Measurements from ENCODE around the gene SMIM14.
A peak's percentile ranks its signal among the peaks of the same experiment; 100 is the strongest.
"Not testable (repeated sequence)": the region's sequence is repeated elsewhere in the genome, so short reads cannot be mapped to it uniquely, and the experiment has no call there.

The SMIM14 gene

DNA sequence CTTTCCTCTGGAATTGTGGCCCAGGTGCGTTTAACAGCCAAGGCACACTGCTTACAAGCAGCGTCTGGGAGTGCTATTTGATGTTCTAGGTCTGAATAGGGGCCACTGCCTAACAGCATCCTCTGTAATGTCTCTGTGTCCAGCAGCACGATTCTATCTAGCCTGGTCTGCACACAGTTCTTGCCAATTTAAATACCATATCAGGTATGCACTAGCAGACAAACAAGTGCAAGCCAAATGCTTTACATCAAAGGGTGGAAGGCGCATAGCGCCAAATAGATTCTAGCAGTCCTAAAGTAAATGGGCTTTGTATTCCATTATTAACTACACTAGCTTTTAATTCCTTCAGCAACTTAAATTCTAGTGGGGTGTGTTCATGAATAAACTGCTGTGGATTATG is 95.6 kb downstream of the SMIM14 start:
- H3K36me3 Mint-ChIP-seq = no peaks in the 10 kb centered on the region
- H3K27ac Mint-ChIP-seq = no peak overlapping the region
- no peaks in the 10 kb centered on the region for H3K27me3 Mint-ChIP-seq
- H3K4me3 Mint-ChIP-seq = no peak overlapping the region
- H3K4me1 Mint-ChIP-seq (ENCODE audit: low read depth) = no peaks in the 10 kb centered on the region
- H3K9me3 Mint-ChIP-seq (ENCODE audit: low read depth) = no peaks in the 10 kb centered on the region

DNA sequence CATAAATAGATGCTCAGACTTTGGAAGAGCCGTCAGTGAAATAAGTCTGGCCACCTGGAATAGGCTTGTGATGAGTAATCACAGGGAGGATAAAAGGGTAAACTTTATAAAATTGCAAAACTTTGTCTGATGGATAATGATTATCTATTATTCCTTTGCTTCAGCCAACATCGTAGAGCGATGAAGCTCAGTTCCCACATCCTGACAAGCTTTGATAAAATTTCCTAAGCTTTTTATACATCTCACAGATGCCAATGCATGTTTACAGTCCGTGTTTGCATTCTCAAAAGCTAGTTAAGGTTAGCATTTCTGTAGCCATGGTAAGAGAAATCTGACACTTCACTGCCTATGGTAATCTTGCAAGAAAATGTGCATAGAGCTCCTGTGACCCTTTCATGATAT is 96.1 kb downstream of the SMIM14 start:
- no peaks in the 10 kb centered on the region for H3K36me3 Mint-ChIP-seq
- H3K4me1 Mint-ChIP-seq (ENCODE audit: low read depth) = no peaks in the 10 kb centered on the region
- H3K27ac Mint-ChIP-seq = no peak overlapping the region
- no peaks in the 10 kb centered on the region for H3K9me3 Mint-ChIP-seq (ENCODE audit: low read depth)
- no peak overlapping the region for H3K4me3 Mint-ChIP-seq
- no peaks in the 10 kb centered on the region for H3K27me3 Mint-ChIP-seq

DNA sequence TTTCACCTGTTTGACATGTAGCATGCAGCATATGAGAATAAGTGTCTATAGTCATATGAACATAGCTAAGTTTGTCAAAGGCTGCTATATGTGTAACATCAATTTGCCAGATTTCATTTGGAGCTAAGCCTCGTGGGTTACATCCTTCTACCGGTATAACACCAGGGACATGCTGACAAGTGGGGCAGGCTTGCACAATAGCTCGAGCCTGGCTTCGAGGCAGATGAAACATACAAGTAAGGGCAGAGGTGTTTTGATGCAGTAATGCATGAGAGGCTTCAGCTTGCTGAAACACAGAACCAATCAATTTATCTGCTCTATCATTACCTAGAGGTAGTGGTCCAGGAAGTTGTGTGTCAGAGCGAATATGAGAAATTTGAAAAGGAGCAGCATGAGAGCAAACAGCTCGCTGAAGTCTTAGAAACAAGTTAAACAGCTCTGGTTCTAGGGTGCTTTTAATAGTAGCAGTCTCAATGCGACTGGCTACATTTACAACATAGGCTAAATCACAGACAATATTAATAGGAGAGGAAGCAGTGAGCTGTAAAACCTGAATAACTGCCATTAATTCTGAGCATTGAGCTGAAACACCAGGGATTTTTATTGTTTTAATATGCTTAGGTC is 96.6 kb downstream of the SMIM14 start:
- no peaks in the 10 kb centered on the region for H3K9me3 Mint-ChIP-seq (ENCODE audit: low read depth)
- H3K27ac Mint-ChIP-seq = no peak overlapping the region
- no peaks in the 10 kb centered on the region for H3K36me3 Mint-ChIP-seq
- H3K4me1 Mint-ChIP-seq (ENCODE audit: low read depth) = no peaks in the 10 kb centered on the region
- no peaks in the 10 kb centered on the region for H3K27me3 Mint-ChIP-seq
- H3K4me3 Mint-ChIP-seq = no peak overlapping the region

DNA sequence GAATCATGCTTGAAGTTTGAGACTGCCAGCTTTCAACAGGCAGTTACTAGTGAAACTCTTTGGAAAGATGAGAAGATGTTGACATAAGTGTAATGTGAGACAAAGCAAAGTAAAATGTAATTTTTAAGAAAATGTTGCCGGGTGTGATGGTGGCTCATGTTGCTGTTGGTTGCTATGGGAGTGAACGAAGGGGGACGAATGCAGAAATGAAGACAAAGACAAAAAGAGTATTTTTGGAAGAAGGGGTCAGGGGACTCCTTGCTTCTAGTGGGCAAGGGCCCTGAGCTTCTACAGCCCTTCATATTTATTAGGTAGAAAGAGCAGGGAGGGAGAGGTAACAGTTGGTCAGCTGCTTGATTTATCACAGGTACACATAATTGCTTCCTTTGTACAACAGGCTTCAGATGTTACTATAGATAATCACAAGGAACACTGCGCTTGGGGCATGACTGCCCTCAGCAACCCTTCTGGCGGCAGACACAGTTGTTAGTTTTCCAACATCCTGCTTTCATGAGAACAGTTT is 99.5 kb downstream of the SMIM14 start:
- no peaks in the 10 kb centered on the region for H3K4me1 Mint-ChIP-seq (ENCODE audit: low read depth)
- H3K27me3 Mint-ChIP-seq = no peaks in the 10 kb centered on the region
- H3K27ac Mint-ChIP-seq = no peak overlapping the region
- H3K36me3 Mint-ChIP-seq = no peaks in the 10 kb centered on the region
- H3K9me3 Mint-ChIP-seq (ENCODE audit: low read depth) = no peaks in the 10 kb centered on the region
- H3K4me3 Mint-ChIP-seq = no peak overlapping the region

DNA sequence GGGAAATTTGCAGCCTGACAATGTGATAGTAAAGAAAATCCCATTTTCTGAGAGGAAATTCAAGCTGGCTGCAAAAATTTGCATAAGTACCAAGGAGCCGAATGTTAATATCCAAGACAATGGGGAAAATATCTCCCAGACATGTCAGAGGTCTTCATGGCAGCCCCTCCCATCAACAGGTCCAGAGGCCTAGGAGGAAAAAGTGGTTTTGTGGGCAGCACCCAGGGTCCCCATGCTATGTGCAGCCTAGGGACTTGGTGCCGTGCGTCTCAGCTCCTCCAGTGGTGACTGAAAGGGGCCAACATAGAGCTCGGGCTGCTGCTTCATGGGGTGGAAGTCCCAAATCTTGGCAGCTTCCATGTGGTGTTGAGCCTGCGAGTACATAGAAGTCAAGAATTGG is 105.1 kb downstream of the SMIM14 start:
- H3K4me3 Mint-ChIP-seq = no peak overlapping the region

DNA sequence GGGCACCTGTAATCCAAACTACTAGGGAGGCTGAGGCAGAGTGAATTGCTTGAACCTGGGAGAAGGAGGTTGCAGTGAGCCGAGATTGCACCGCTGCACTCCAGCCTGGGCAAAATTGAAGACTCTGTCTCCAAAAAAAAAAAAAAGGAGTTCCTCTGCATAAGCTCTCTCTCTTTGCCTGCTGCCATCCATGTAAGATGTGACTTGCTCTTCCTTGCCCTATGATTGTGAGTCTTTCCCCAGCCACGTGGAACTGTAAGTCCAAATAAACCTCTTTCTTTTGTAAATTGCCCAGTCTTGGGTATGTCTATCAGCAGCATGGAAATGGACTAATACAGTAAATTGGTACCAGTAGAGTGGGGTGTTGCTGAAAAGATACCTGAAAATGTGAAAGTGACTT is 106.4 kb downstream of the SMIM14 start:
- H3K27ac Mint-ChIP-seq, H3K27me3 Mint-ChIP-seq: not testable (repeated sequence)
- H3K36me3 Mint-ChIP-seq = peaks cover 19% of the 10 kb centered on the region

More for the DNA sequence above, 105.1 kb downstream of the SMIM14 start:
- Mint-ChIP-seq H3K9me3 (ENCODE audit: low read depth) (peaks cover 18% of the 10 kb centered on the region), H3K4me1 (ENCODE audit: low read depth) (peaks cover 1% of the 10 kb centered on the region), H3K27me3 (no peaks in the 10 kb centered on the region), H3K36me3 (peaks cover 19% of the 10 kb centered on the region), H3K27ac (no peak overlapping the region)

DNA sequence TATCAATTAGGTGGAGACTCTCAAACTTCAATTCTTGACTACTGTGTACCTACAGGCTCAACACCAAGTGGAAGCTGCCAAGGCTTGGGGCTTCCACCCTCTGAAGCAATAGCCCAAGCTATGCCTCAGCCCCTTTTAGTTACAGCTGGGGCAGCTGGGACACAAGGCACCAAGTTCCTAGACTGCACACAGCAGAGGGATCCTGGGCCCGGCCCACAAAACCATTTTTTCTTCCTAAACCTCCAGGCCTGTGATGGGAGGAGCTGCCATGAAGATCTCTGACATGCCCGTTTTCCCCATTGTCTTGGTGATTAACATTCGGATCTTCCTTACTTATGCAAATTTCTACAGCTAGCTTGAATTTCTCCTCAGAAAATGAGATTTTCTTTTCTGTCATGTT is 108.0 kb downstream of the SMIM14 start:
- H3K4me3 Mint-ChIP-seq = no peak overlapping the region

More for the DNA sequence above, 106.4 kb downstream of the SMIM14 start:
- H3K9me3 Mint-ChIP-seq (ENCODE audit: low read depth) = peaks cover 18% of the 10 kb centered on the region
- H3K4me1 Mint-ChIP-seq (ENCODE audit: low read depth); H3K4me3 Mint-ChIP-seq: not testable (repeated sequence)

DNA sequence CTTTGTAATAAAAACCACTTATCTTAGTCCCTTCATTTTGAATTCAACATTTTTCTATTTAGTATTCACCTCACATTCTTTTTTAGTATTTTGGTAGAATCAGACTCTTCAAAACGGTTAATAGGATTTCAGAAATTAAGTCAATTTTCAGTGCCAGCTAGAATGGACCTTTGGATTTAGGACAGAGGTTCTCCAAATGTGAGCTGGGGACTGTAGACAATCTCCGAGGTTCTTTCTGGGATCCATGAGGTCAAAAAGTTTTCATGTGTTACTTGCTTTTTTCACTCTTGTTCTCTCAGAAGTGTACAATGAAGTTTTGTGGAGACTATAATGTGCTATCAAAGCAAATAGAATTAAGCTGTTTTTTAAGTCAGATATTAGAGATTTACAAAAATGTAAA is 109.1 kb downstream of the SMIM14 start:
- H3K4me3 Mint-ChIP-seq = peak overlapping the region; percentile 17
- H3K27ac Mint-ChIP-seq = no peak overlapping the region

More for the DNA sequence above, 108.0 kb downstream of the SMIM14 start:
- Mint-ChIP-seq H3K27me3 (no peaks in the 10 kb centered on the region), H3K9me3 (ENCODE audit: low read depth) (peaks cover 18% of the 10 kb centered on the region), H3K36me3 (peaks cover 19% of the 10 kb centered on the region), H3K4me1 (ENCODE audit: low read depth) (peaks cover 17% of the 10 kb centered on the region), H3K27ac (no peak overlapping the region)

DNA sequence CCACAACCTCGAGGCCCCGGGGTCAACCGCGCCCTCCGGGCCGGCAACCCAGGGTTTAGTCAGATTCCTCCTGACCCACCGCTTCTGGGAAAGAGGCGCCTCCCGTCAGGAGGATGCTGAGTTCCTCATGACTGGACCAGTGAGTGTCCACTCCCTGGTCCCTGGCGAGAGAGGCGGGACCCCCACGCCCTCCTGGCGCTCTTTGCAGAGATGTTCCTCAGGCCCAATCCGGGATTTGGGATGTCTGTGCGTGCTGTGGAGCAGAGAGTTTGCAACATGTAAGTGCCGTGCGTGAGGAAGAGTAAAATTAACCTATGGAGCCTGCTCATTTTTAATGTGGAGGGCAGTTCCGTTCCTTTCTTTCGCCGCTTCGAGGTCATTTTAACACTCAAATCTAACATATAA is 110.6 kb downstream of the SMIM14 start:
- H3K27me3 Mint-ChIP-seq = no peaks in the 10 kb centered on the region
- H3K36me3 Mint-ChIP-seq = peaks cover 19% of the 10 kb centered on the region
- peaks cover 19% of the 10 kb centered on the region for H3K4me1 Mint-ChIP-seq (ENCODE audit: low read depth)
- H3K9me3 Mint-ChIP-seq (ENCODE audit: low read depth) = peaks cover 18% of the 10 kb centered on the region
- H3K4me3 Mint-ChIP-seq = peak overlapping the region; percentile 98
- peak overlapping the region; percentile 25 for H3K27ac Mint-ChIP-seq

More for the DNA sequence above, 109.1 kb downstream of the SMIM14 start:
- peaks cover 19% of the 10 kb centered on the region for H3K4me1 Mint-ChIP-seq (ENCODE audit: low read depth)
- H3K27me3 Mint-ChIP-seq = no peaks in the 10 kb centered on the region
- H3K36me3 Mint-ChIP-seq = peaks cover 19% of the 10 kb centered on the region
- H3K9me3 Mint-ChIP-seq (ENCODE audit: low read depth) = peaks cover 18% of the 10 kb centered on the region

DNA sequence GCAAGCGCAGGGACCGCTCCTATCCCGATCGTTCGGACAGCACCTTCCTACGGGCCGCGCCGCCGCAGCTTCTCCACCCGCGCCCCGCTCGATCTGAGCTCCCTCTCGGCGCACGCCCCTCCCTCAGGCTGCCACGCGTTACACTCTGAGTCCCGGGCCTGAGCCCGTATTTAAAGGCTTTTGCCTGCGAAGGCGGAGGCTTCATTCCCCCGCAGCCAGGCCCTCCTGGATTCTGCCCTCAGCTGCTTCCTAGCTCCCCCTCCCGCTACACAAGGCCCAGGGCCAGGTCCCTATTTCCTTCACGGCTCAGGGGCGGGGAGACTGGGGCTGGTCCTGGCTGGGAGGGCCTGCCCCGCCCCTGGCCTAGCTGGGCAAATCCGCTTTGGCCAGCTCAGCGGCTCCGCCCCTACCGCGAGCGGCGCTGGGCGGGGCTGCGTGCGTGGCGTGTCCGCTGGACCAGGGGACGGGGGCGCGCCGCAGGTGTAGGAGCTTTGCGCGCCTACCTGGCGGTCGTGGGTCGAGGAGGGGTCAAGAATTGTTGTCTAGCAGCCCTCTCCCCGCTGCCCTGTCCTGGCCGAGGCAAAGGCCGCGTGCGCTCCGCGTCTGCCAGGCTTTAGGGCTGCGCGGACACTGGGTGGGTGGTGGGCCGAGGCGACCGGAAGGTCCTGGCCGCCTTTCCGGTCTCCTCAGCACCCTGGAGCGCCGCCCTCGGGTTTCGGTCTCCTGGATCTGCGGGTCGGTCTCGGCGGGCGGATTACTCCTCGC is 111.2 kb downstream of the SMIM14 start, which contains the start of gene UGDH:
TSS of gene UGDH (minus strand) at position 144 of the 765 bp plus-strand sequence. CDS start 5,927 bp downstream, outside the sequence.
- Mint-ChIP-seq H3K4me1 (ENCODE audit: low read depth) (peaks cover 19% of the 10 kb centered on the region), H3K27ac (peak within 1 kb of the TSS; percentile 96), H3K9me3 (ENCODE audit: low read depth) (peaks cover 15% of the 10 kb centered on the region), H3K27me3 (no peaks in the 10 kb centered on the region), H3K36me3 (peaks cover 17% of the 10 kb centered on the region), H3K4me3 (peak within 1 kb of the TSS; percentile 98)

DNA sequence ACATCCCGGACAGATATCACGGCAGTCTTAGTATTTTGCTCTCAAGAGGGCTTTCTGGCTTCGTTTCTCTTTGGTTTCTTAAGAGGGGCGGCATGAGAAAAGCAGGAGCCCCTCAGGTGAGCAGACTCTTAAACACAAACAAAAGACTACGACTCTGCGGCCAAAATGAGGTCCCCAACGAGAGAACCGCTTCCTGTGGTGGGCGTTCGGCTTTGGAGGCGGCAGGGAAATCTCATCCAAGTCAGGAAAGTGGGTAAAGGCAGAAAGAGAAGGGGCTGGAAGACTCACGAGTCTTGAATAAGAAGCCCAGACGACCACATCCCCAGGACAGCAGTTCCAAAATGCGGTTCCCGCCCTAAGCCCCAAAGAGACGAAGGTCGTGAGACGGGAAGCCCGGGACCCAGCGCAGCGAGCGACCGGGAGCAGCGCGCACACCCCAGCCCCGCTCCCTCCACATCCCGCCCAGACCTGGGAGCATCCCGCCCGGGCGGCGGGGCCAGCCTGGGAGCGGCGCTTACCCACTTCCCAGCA is 111.8 kb downstream of the SMIM14 start:
- Mint-ChIP-seq H3K9me3 (ENCODE audit: low read depth) (peaks cover 9% of the 10 kb centered on the region), H3K4me1 (ENCODE audit: low read depth) (peaks cover 19% of the 10 kb centered on the region), H3K4me3 (peak overlapping the region; percentile 98), H3K36me3 (peaks cover 11% of the 10 kb centered on the region), H3K27ac (peak overlapping the region; percentile 58), H3K27me3 (no peaks in the 10 kb centered on the region)

DNA sequence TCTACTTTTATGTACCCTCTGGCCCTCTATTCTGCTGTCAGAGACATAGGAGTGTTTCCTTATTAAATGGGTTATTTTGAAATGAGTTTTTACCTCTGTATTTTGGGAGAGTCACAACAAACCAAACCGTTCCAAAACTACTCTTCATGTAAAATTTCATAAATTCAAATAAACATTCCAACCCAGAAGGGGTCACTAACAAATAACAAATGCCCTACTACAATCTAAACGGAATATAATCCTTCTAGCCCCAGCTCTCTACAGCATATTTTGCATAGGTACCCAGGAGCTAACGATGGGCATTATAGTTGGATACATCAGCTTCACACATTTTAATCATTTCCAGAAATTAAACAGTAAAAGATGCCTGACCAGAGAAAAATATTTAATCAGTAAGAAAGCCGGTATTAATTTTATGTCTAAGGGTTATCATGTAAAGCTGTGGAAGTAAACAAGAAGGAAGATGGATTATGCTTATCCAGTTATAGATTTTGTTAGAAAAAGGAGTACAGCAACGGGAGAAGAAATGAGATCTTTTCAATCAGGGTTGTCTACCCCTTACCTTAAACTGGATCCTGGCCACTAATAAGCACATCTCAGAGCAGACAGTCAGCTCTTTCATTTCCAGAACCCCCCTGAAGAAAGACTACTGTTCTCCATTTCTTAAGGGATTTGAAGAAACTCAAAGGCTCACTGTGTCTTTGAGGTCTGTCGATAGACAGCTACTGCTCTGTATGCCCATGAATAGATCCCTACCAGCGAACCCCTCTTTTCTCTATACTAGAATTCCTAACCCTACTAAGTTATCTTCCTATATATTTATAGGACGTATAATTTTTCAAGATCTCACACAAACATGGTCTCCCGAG is 112.6 kb downstream of the SMIM14 start:
- Mint-ChIP-seq H3K36me3 (peaks cover 5% of the 10 kb centered on the region), H3K27me3 (no peaks in the 10 kb centered on the region), H3K4me3 (peak overlapping the region; percentile 98), H3K27ac (peak overlapping the region; percentile 58), H3K4me1 (ENCODE audit: low read depth) (peaks cover 19% of the 10 kb centered on the region), H3K9me3 (ENCODE audit: low read depth) (peaks cover 4% of the 10 kb centered on the region)

DNA sequence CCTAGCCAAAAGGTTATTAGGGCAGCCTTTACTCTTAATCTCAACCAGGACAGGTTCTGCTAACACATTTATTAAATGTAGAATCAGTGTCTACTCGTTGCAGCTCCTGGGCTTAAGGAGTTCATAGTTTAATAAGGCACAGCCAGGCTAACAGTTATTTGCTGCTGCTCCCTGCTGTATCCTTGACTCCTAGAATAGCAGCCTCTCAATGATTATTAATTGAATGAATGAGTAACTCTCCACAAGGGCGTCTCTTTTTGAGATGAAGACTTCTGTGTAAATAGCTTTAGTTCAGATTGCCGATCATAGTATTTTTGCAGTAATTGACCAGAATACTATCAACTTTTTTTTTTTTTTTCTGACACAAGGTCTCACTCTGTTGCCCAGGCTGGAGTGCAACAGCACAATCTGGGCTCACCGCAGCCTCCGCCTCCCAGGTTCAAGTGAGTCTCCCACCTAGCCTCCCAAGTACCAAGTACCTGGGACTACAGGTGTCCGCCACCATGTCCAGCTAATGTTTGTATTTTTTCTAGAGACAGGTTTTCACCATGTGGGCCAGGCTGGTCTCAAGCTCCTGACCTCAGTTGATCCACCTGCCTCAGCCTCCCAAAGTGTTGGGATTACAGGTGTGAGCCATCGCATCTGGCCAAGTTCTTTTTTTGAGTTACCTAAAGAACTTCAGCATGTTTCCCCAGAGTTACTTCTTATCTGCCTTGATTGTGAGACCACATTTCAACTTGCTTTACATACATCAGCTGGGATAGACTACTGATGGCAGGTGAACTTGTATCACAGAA is 114.3 kb downstream of the SMIM14 start:
- H3K27me3 Mint-ChIP-seq = no peaks in the 10 kb centered on the region
- H3K4me3 Mint-ChIP-seq = no peak overlapping the region
- peaks cover 18% of the 10 kb centered on the region for H3K4me1 Mint-ChIP-seq (ENCODE audit: low read depth)

DNA sequence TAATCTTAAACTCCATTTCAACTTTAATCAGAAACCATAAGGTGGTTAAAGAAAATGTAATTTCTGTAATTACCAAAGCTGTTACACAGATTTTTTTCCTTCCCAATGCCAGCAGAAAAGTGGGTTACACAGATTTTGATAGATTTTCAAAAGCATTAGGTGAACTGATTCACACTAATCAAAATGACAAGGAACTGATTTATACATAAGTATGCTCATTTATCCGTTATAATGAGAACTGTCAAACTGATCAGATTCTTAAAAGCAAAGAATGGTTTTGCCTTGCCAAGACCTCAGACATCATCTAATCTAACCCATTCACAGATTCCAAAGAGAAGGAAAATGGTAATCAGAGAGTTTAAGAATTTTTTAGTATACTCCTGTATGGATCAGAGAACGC is 116.6 kb downstream of the SMIM14 start:
- Mint-ChIP-seq H3K4me1 (ENCODE audit: low read depth) (peaks cover 12% of the 10 kb centered on the region), H3K27me3 (no peaks in the 10 kb centered on the region), H3K27ac (no peak overlapping the region), H3K36me3 (no peaks in the 10 kb centered on the region), H3K9me3 (ENCODE audit: low read depth) (no peaks in the 10 kb centered on the region), H3K4me3 (no peak overlapping the region)

More for the DNA sequence above, 114.3 kb downstream of the SMIM14 start:
- Mint-ChIP-seq H3K27ac (no peak overlapping the region), H3K36me3 (no peaks in the 10 kb centered on the region), H3K9me3 (ENCODE audit: low read depth) (no peaks in the 10 kb centered on the region)
